H9 (cell line): Measurements from ENCODE around the gene SLC8B1. TPM values are rescaled to one million over a fixed set of nuclear protein-coding genes. Genes with fewer than 3 reads are reported as not detected.

Source experiments
- DNase-seq: peaks from one replicate; pipeline ENCODE4 v3.0.0-alpha.2; 2017
- H2AFZ ChIP-seq: one replicate; pipeline ENCODE4 v1.6.1; 2013; ENCODE audit warnings: mild to moderate bottlenecking, low read length, control low read depth, moderate library complexity
- H2AK5ac ChIP-seq: 2 replicates; pipeline ENCODE4 v1.6.1; 2013; ENCODE audit warnings: low read length, control low read depth, mixed read lengths; ENCODE audit not compliant: insufficient read length
- H2BK120ac ChIP-seq: one replicate; pipeline ENCODE4 v1.6.1; 2013; ENCODE audit warnings: low read depth, mild to moderate bottlenecking, low read length, control low read depth, inconsistent platforms; ENCODE audit not compliant: poor library complexity, severe bottlenecking
- H2BK12ac ChIP-seq: 2 replicates; pipeline ENCODE4 v1.6.1; 2013; ENCODE audit warnings: low read length, control low read depth, mixed read lengths, low read depth; ENCODE audit not compliant: insufficient read length
- H2BK15ac ChIP-seq: 2 replicates; pipeline ENCODE4 v1.6.1; 2013; ENCODE audit warnings: low read depth, low read length, control low read depth
- H2BK20ac ChIP-seq: one replicate; pipeline ENCODE4 v1.6.1; 2013; ENCODE audit warnings: low read depth, mild to moderate bottlenecking, low read length, control low read depth, inconsistent platforms; ENCODE audit not compliant: poor library complexity, severe bottlenecking
- H2BK5ac ChIP-seq: 2 replicates; pipeline ENCODE4 v1.6.1; 2013; ENCODE audit warnings: low read length, control low read depth, mixed read lengths; ENCODE audit not compliant: insufficient read length
- H3K14ac ChIP-seq: 2 replicates; pipeline ENCODE4 v1.6.1; 2013; ENCODE audit warnings: low read length, control low read depth; ENCODE audit not compliant: insufficient read depth
- H3K18ac ChIP-seq: 2 replicates; pipeline ENCODE4 v1.6.1; 2013; ENCODE audit warnings: low read depth, mild to moderate bottlenecking, mixed read lengths, low read length, control low read depth; ENCODE audit not compliant: insufficient read length
- H3K23ac ChIP-seq: 2 replicates; pipeline ENCODE4 v1.6.1; 2013; ENCODE audit warnings: low read length, control low read depth, mixed read lengths, low read depth; ENCODE audit not compliant: insufficient read length
- H3K23me2 ChIP-seq: 2 replicates; pipeline ENCODE4 v1.6.1; 2013; ENCODE audit warnings: low read depth, mild to moderate bottlenecking, mixed read lengths, low read length, control low read depth; ENCODE audit not compliant: insufficient read length, poor library complexity, severe bottlenecking
- H3K27ac ChIP-seq: 2 replicates; pipeline ENCODE4 v1.5.1; 2013; ENCODE audit warnings: low read length, control low read depth, mixed read lengths, low read depth; ENCODE audit not compliant: insufficient read length
- H3K27me3 ChIP-seq: 2 replicates; pipeline ENCODE4 v1.6.1; 2013; ENCODE audit warnings: low read length, control low read depth, inconsistent platforms; ENCODE audit not compliant: insufficient read depth
- H3K4ac ChIP-seq: 2 replicates; pipeline ENCODE4 v1.6.1; 2013; ENCODE audit warnings: low read depth, mild to moderate bottlenecking, control low read depth, inconsistent platforms, low read length, moderate library complexity
- H3K4me1 ChIP-seq: 2 replicates; pipeline ENCODE4 v1.6.1; 2013; ENCODE audit warnings: low read length, control low read depth, inconsistent platforms; ENCODE audit not compliant: insufficient read depth
- H3K4me2 ChIP-seq: 2 replicates; pipeline ENCODE4 v1.6.1; 2013; ENCODE audit warnings: low read length, control low read depth, mixed read lengths; ENCODE audit not compliant: insufficient read length, insufficient read depth
- H3K56ac ChIP-seq: 2 replicates; pipeline ENCODE4 v1.6.1; 2013; ENCODE audit warnings: low read depth, mild to moderate bottlenecking, mixed read lengths, low read length, control low read depth; ENCODE audit not compliant: insufficient read length
- H3K79me1 ChIP-seq: 2 replicates; pipeline ENCODE4 v1.6.1; 2013; ENCODE audit warnings: low read depth, mild to moderate bottlenecking, moderate library complexity, low read length, control low read depth, inconsistent platforms; ENCODE audit not compliant: insufficient read depth, poor library complexity, severe bottlenecking
- H3K79me2 ChIP-seq: 2 replicates; pipeline ENCODE4 v1.6.1; 2013; ENCODE audit warnings: low read length, control low read depth, inconsistent platforms; ENCODE audit not compliant: insufficient read depth
- H3K9ac ChIP-seq: 2 replicates; pipeline ENCODE4 v1.6.1; 2013; ENCODE audit warnings: low read length, control low read depth, mixed read lengths; ENCODE audit not compliant: insufficient read length; ENCODE audit errors: extremely low read depth
- H3K9me3 ChIP-seq: one replicate; pipeline ENCODE4 v1.6.1; 2013; ENCODE audit warnings: low read depth, low read length, inconsistent platforms; ENCODE audit not compliant: control insufficient read depth
- H3T11ph ChIP-seq: one replicate; pipeline ENCODE4 v1.6.1; 2013; ENCODE audit warnings: mild to moderate bottlenecking, low read length, control low read depth, inconsistent platforms
- H4K20me1 ChIP-seq: one replicate; pipeline ENCODE4 v1.6.1; 2013; ENCODE audit not compliant: control insufficient read depth, insufficient read length, insufficient read depth
- H4K5ac ChIP-seq: 2 replicates; pipeline ENCODE4 v1.6.1; 2013; ENCODE audit warnings: low read depth, mild to moderate bottlenecking, mixed read lengths, low read length, control low read depth; ENCODE audit not compliant: insufficient read length
- H4K8ac ChIP-seq: replicated peaks from 2 replicates; pipeline ENCODE4 v1.6.1; 2013; ENCODE audit warnings: low read length, control low read depth, mixed read lengths, low read depth; ENCODE audit not compliant: insufficient read length
- H4K91ac ChIP-seq: 2 replicates; pipeline ENCODE4 v1.6.1; 2013; ENCODE audit warnings: low read depth, mild to moderate bottlenecking, moderate library complexity, mixed read lengths, low read length, control low read depth; ENCODE audit not compliant: insufficient read length
- H3K27ac Mint-ChIP-seq, 3 experiments: 2 replicates in 2 of 3; 3 replicates in 1 of 3; pipeline ENCODE4 v1.8.0; 2020 to 2021; ENCODE audit warnings: mixed read lengths in 3 of 3, mild to moderate bottlenecking in 1 of 3, moderate library complexity in 1 of 3
- H3K27me3 Mint-ChIP-seq: 2 replicates; pipeline ENCODE4 v1.8.0; 2021; ENCODE audit warnings: low read depth, mild to moderate bottlenecking, moderate library complexity, mixed read lengths
- H3K36me3 Mint-ChIP-seq, 3 experiments: 2 replicates in 2 of 3; 3 replicates in 1 of 3; pipeline ENCODE4 v1.8.0; 2020 to 2021; ENCODE audit warnings: low read depth in 3 of 3, mixed read lengths in 3 of 3; ENCODE audit not compliant: insufficient read depth in 1 of 3
- H3K4me1 Mint-ChIP-seq, 2 experiments: 2 replicates each; pipeline ENCODE4 v1.8.0; 2020; ENCODE audit warnings: mixed read lengths in 2 of 2
- H3K4me3 Mint-ChIP-seq, 2 experiments: 2 replicates in 1 of 2; 3 replicates in 1 of 2; pipeline ENCODE4 v1.8.0; 2020 to 2021; ENCODE audit warnings: mild to moderate bottlenecking in 2 of 2, mixed read lengths in 2 of 2, moderate library complexity in 1 of 2
- H3K9me3 Mint-ChIP-seq, 2 experiments: 2 replicates in 1 of 2; 3 replicates in 1 of 2; pipeline ENCODE4 v1.8.0; 2020; ENCODE audit warnings: mild to moderate bottlenecking in 2 of 2, mixed read lengths in 2 of 2, moderate library complexity in 1 of 2
- WGBS: extraction: QIAGEN DNeasy Blood & Tissue Kit; methylation state at CpG from one replicate; pipeline ENCODE4 v1.1.7; 2013; ENCODE audit warnings: missing lambda C conversion rate, low lambda C conversion rate, mixed read lengths; ENCODE audit not compliant: insufficient read length; ENCODE audit errors: extremely low coverage; 5-methylcytosine and 5-hydroxymethylcytosine counted together
- total RNA-seq: library from RNA; stranded (reverse); gene quantifications from 2 replicates; pipeline ENCODE4 v1.2.1, GENCODE V29; 2021
- TF ChIP-seq, protein P1 (sequence below): fragments of 200-600 bp; sonication (generic); conservative IDR thresholded peaks from 3 replicates; pipeline ENCODE4 v1.8.0; 2021; ENCODE audit warnings: antibody characterized with exemption, mild to moderate bottlenecking

SLC8B1 gene
- total RNA-seq, 1 experiment from 2014 or later, result 10.4 TPM

DNA sequence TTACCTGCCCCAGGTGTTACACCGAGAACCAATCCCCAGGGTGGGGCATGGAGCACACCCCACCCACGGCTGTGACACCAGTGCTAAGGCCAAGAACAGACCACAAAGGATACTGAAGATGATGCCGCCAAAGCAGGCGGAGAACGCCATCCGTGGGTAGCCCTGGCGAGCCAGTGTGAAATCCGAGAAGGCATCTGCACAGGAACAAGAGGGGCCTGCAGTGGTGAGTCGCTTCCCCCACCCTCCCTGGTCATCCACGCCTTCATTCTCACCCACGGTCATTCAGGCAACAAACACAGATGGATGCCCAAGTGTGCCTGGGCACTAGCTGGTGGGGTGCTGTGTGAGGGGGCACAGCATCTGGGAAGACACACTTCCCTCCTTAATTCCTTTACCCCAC, 28.5 kb downstream of the SLC8B1 start:
- H3K4me3 Mint-ChIP-seq, result no peak overlapping the region
- Histone ChIP-seq H4K91ac (no peak overlapping the region), H3K56ac (no peak overlapping the region), H4K20me1 (no peaks in the 10 kb centered on the region), H2BK20ac (no peak overlapping the region), H2AK5ac (no peak overlapping the region), H3K9ac (no peak overlapping the region), H3K79me2 (no peaks in the 10 kb centered on the region), H2BK5ac (no peak overlapping the region), H3K18ac (no peak overlapping the region), H3K27me3 (no peaks in the 10 kb centered on the region), H4K5ac (no peak overlapping the region), H3K23ac (no peak overlapping the region), H3K14ac (no peak overlapping the region), H3K27ac (no peak overlapping the region), H2BK120ac (no peak overlapping the region), H4K8ac (no peak overlapping the region), H3K9me3 (no peaks in the 10 kb centered on the region), H2AFZ (no peak overlapping the region), H3K4me2 (no peak overlapping the region), H3K4ac (no peak overlapping the region), H3T11ph (no peak overlapping the region), H3K79me1 (no peaks in the 10 kb centered on the region), H3K4me1 (no peaks in the 10 kb centered on the region), H3K23me2 (no peaks in the 10 kb centered on the region), H2BK12ac (no peak overlapping the region), H2BK15ac (no peak overlapping the region)
- H3K4me1 Mint-ChIP-seq, result peaks cover 20 to 26% of the 10 kb centered on the region in 2 experiments
- H3K9me3 Mint-ChIP-seq, result peaks cover 4 to 5% of the 10 kb centered on the region in 2 experiments; a peak in 2 of 5 replicates
- WGBS, result no CpG with 5 or more reads among the region's 11 CpGs
- peaks cover 1% of the 10 kb centered on the region; the same call in 1 of the 2 replicates for H3K27me3 Mint-ChIP-seq
- peaks cover 19 to 24% (median 20%) of the 10 kb centered on the region in 3 experiments for H3K36me3 Mint-ChIP-seq
- DNase-seq, result no peak
- peak overlapping the region in 2 of 3 experiments; percentile 61 to 76; a peak in 2 of 7 replicates for H3K27ac Mint-ChIP-seq
- TF ChIP-seq, protein P1, sequence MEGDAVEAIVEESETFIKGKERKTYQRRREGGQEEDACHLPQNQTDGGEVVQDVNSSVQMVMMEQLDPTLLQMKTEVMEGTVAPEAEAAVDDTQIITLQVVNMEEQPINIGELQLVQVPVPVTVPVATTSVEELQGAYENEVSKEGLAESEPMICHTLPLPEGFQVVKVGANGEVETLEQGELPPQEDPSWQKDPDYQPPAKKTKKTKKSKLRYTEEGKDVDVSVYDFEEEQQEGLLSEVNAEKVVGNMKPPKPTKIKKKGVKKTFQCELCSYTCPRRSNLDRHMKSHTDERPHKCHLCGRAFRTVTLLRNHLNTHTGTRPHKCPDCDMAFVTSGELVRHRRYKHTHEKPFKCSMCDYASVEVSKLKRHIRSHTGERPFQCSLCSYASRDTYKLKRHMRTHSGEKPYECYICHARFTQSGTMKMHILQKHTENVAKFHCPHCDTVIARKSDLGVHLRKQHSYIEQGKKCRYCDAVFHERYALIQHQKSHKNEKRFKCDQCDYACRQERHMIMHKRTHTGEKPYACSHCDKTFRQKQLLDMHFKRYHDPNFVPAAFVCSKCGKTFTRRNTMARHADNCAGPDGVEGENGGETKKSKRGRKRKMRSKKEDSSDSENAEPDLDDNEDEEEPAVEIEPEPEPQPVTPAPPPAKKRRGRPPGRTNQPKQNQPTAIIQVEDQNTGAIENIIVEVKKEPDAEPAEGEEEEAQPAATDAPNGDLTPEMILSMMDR, result no peak
